Measurements from ENCODE around the gene COX6A1. TPM values are rescaled to one million over a fixed set of nuclear protein-coding genes. Genes with fewer than 3 reads are reported as not detected.

The COX6A1 gene
- total RNA-seq, 1 donor from 2014 or later, result 328 TPM

GRCh38 chr12:120463712-120464111, 25.8 kb downstream of the COX6A1 start:
- peaks cover 82% of the 10 kb centered on the region for H3K36me3 Mint-ChIP-seq (ENCODE audit: low read depth)
- H3K27ac Mint-ChIP-seq, result no peak overlapping the region
- H3K4me1 Mint-ChIP-seq (ENCODE audit: low read depth), result peaks cover 25% of the 10 kb centered on the region
- H3K27me3 Mint-ChIP-seq (ENCODE audit: low read depth), result no peaks in the 10 kb centered on the region
- no peak overlapping the region for H3K4me3 Mint-ChIP-seq (ENCODE audit: low read depth)
- no peaks in the 10 kb centered on the region for H3K9me3 Mint-ChIP-seq
- intact Hi-C loops (cut with micrococcal nuclease), result no loop called here
- DNase-seq (ENCODE audit: low spot score), result no peak

DNA sequence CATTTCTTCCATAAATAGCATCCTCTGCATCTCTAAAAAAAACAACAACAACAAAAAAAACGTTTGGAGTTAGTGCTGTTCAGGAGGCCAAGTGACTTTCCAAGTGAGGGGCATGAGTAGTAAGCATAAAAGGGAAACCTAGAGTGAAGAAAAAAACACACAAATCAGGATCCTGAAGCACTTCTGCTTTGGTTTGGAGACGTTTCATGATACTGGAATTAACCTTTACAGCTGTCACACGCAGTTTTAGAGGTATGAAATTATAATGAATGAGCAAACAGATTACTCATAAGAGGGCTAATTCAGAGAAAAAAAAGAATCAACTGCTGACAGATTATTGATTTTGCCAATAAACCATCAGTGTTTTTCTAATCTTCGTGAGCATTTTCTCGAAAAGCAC, 27.8 kb downstream of the COX6A1 start:
- H3K4me3 Mint-ChIP-seq (ENCODE audit: low read depth), result no peak overlapping the region
- peaks cover 26% of the 10 kb centered on the region for H3K4me1 Mint-ChIP-seq (ENCODE audit: low read depth)
- H3K27ac Mint-ChIP-seq, result peak overlapping the region; percentile 12
- no peaks in the 10 kb centered on the region for H3K27me3 Mint-ChIP-seq (ENCODE audit: low read depth)
- intact Hi-C loops (cut with micrococcal nuclease), result no loop called here
- no peaks in the 10 kb centered on the region for H3K9me3 Mint-ChIP-seq
- no peak for DNase-seq (ENCODE audit: low spot score)
- peaks cover 68% of the 10 kb centered on the region for H3K36me3 Mint-ChIP-seq (ENCODE audit: low read depth)

GRCh38 chr12:120466560-120467315, 28.8 kb downstream of the COX6A1 start:
- DNase-seq (ENCODE audit: low spot score), result no peak
- intact Hi-C loops (cut with micrococcal nuclease), result no loop called here
- Mint-ChIP-seq H3K36me3 (ENCODE audit: low read depth) (peaks cover 63% of the 10 kb centered on the region), H3K27me3 (ENCODE audit: low read depth) (no peaks in the 10 kb centered on the region), H3K9me3 (no peaks in the 10 kb centered on the region), H3K4me3 (ENCODE audit: low read depth) (peak overlapping the region; percentile 95), H3K27ac (no peak overlapping the region), H3K4me1 (ENCODE audit: low read depth) (peaks cover 33% of the 10 kb centered on the region)

GRCh38 chr12:120467439-120467838, 29.5 kb downstream of the COX6A1 start:
- no peaks in the 10 kb centered on the region for H3K27me3 Mint-ChIP-seq (ENCODE audit: low read depth)
- no peak for DNase-seq (ENCODE audit: low spot score)
- H3K9me3 Mint-ChIP-seq, result no peaks in the 10 kb centered on the region
- H3K4me3 Mint-ChIP-seq (ENCODE audit: low read depth), result peak overlapping the region; percentile 95
- intact Hi-C loops (cut with micrococcal nuclease), result no loop called here
- H3K36me3 Mint-ChIP-seq (ENCODE audit: low read depth), result peaks cover 56% of the 10 kb centered on the region
- peak overlapping the region; percentile 6 for H3K27ac Mint-ChIP-seq
- H3K4me1 Mint-ChIP-seq (ENCODE audit: low read depth), result peaks cover 36% of the 10 kb centered on the region

- peaks cover 48% of the 10 kb centered on the region for H3K36me3 Mint-ChIP-seq (ENCODE audit: low read depth)
- intact Hi-C loops (cut with micrococcal nuclease), result loop anchor here (2.0 kb wide), 2 partner anchors 60 to 218 kb away; partner anchors contain the start of genes COQ5 and MLEC
- H3K4me3 Mint-ChIP-seq (ENCODE audit: low read depth), result peak overlapping the region; percentile 95
- peak overlapping the region; percentile 79 for H3K27ac Mint-ChIP-seq
- H3K9me3 Mint-ChIP-seq, result no peaks in the 10 kb centered on the region
- peaks cover 37% of the 10 kb centered on the region for H3K4me1 Mint-ChIP-seq (ENCODE audit: low read depth)
- no peaks in the 10 kb centered on the region for H3K27me3 Mint-ChIP-seq (ENCODE audit: low read depth)
- no peak for DNase-seq (ENCODE audit: low spot score)
Observed at GRCh38 chr12:120468325-120468820, 30.5 kb downstream of the COX6A1 start.

DNA sequence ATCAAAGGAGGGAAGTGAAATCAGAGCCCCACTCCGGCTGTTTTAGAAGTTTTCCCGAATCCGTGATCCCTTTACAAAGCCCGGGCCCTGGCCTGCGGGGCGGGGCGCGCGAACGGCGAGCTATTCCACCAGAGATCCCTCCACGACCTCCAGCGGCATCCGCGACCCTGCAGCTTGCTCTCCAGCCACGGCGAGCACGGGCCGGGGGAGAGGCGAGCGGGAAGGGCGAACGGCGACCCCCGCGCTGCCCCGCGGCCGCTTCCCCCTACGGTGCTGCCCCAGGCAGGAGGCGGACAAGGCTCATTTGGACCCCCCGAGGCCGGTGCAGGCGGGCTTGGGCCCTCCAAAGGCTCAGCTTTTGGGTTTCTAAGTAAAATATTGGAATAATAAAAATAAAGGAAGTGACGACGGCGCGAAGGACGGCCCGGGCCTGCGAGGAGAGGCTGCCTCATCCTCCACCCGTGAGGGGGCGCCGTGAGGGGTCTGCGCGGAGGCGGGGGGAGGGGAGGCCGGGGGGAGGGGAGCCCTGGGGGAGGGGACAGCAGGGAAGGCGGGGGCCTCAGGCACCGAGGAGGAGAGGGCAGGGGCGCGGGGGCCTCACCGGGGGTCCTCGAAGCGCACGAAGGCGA, 31.0 kb downstream of the COX6A1 start:
- H3K4me1 Mint-ChIP-seq (ENCODE audit: low read depth), result peaks cover 37% of the 10 kb centered on the region

GRCh38 chr12:120469450-120470149, 31.7 kb downstream of the COX6A1 start, which contains the start of gene SRSF9:
Gene SRSF9 (minus strand): TSS chr12:120469748. CDS start chr12:120469609, 139 bp downstream.
- intact Hi-C loops (cut with micrococcal nuclease), result loop anchor here (1.0 to 2.0 kb wide), 5 partner anchors 23 to 217 kb away; partner anchors contain the start of genes COQ5, DYNLL1, GATC and MLEC
- H3K4me1 Mint-ChIP-seq (ENCODE audit: low read depth), result peaks cover 40% of the 10 kb centered on the region
- peak; percentile 96 for DNase-seq (ENCODE audit: low spot score)
- peak within 1 kb of the TSS; percentile 95 for H3K4me3 Mint-ChIP-seq (ENCODE audit: low read depth)
- H3K27me3 Mint-ChIP-seq (ENCODE audit: low read depth), result peaks cover 2% of the 10 kb centered on the region
- H3K36me3 Mint-ChIP-seq (ENCODE audit: low read depth), result peaks cover 35% of the 10 kb centered on the region
- H3K27ac Mint-ChIP-seq, result peak within 1 kb of the TSS; percentile 81
- H3K9me3 Mint-ChIP-seq, result no peaks in the 10 kb centered on the region

More for the DNA sequence above, 31.0 kb downstream of the COX6A1 start:
- DNase-seq (ENCODE audit: low spot score), result peak; percentile 32
- Mint-ChIP-seq H3K27me3 (ENCODE audit: low read depth) (no peaks in the 10 kb centered on the region), H3K4me3 (ENCODE audit: low read depth) (peak overlapping the region; percentile 95), H3K9me3 (no peaks in the 10 kb centered on the region), H3K36me3 (ENCODE audit: low read depth) (peaks cover 42% of the 10 kb centered on the region), H3K27ac (peak overlapping the region; percentile 81)
- intact Hi-C loops (cut with micrococcal nuclease), result loop anchor here (1.0 to 2.0 kb wide), 5 partner anchors 23 to 218 kb away; partner anchors contain the start of genes COQ5, DYNLL1, GATC and MLEC

DNA sequence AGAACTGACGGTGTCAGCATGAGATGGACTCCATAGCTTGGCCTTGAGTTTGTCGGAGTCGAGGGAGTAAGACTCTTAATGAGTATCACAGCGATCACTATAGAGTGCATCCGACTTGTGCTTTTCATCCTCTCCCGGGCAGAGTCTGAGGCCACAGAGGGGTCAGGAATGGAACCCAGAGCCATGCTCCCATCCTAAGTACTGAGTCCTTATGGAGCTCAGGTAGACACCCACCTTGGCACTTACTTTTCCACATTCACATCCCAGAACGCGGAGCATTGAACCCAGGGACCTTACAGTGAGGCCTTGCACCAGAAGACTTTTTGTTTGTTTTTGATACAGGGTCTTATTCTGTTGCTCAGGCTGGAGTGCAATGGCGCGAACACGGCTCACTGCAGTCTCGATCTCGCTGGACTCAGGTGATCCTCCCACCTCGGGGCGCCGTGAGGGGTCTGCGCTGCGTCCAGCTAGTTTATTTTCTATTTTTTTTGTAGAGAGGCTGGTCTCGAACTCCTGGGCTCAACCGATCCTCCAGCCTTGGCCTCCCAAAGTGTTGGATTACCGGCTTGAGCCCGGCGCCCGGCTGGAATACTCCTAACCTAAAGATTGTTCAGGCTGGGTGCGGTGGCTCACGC, 32.4 kb downstream of the COX6A1 start:
- Mint-ChIP-seq H3K36me3 (ENCODE audit: low read depth) (peaks cover 29% of the 10 kb centered on the region), H3K27me3 (ENCODE audit: low read depth) (peaks cover 5% of the 10 kb centered on the region), H3K27ac (peak overlapping the region; percentile 81), H3K4me1 (ENCODE audit: low read depth) (peaks cover 41% of the 10 kb centered on the region), H3K4me3 (ENCODE audit: low read depth) (peak overlapping the region; percentile 95), H3K9me3 (no peaks in the 10 kb centered on the region)
- no peak for DNase-seq (ENCODE audit: low spot score)
- intact Hi-C loops (cut with micrococcal nuclease), result no loop called here

GRCh38 chr12:120472521-120472920, 34.6 kb downstream of the COX6A1 start:
- peaks cover 5% of the 10 kb centered on the region for H3K27me3 Mint-ChIP-seq (ENCODE audit: low read depth)
- no peak overlapping the region for H3K4me3 Mint-ChIP-seq (ENCODE audit: low read depth)
- peaks cover 29% of the 10 kb centered on the region for H3K4me1 Mint-ChIP-seq (ENCODE audit: low read depth)
- DNase-seq (ENCODE audit: low spot score), result no peak
- no peak overlapping the region for H3K27ac Mint-ChIP-seq
- intact Hi-C loops (cut with micrococcal nuclease), result no loop called here
- H3K36me3 Mint-ChIP-seq (ENCODE audit: low read depth), result peaks cover 11% of the 10 kb centered on the region
- no peaks in the 10 kb centered on the region for H3K9me3 Mint-ChIP-seq

- intact Hi-C loops (cut with micrococcal nuclease), result no loop called here
- Mint-ChIP-seq H3K4me1 (ENCODE audit: low read depth) (peaks cover 21% of the 10 kb centered on the region), H3K4me3 (ENCODE audit: low read depth) (no peak overlapping the region), H3K27me3 (ENCODE audit: low read depth) (peaks cover 5% of the 10 kb centered on the region), H3K9me3 (no peaks in the 10 kb centered on the region), H3K36me3 (ENCODE audit: low read depth) (peaks cover 3% of the 10 kb centered on the region), H3K27ac (no peak overlapping the region)
- DNase-seq (ENCODE audit: low spot score), result no peak
Observed at GRCh38 chr12:120473807-120474615, 36.1 kb downstream of the COX6A1 start.

- Mint-ChIP-seq H3K9me3 (no peaks in the 10 kb centered on the region), H3K4me1 (ENCODE audit: low read depth) (peaks cover 24% of the 10 kb centered on the region), H3K27me3 (ENCODE audit: low read depth) (peaks cover 5% of the 10 kb centered on the region), H3K36me3 (ENCODE audit: low read depth) (peaks cover 3% of the 10 kb centered on the region), H3K27ac (no peak overlapping the region), H3K4me3 (ENCODE audit: low read depth) (no peak overlapping the region)
- DNase-seq (ENCODE audit: low spot score), result no peak
- intact Hi-C loops (cut with micrococcal nuclease), result no loop called here
Observed at GRCh38 chr12:120474616-120474960, 36.7 kb downstream of the COX6A1 start.
